Neural cell (in vitro differentiated cells): ENCODE measurements around the gene LGALSL. TPM values are rescaled to one million over a fixed set of nuclear protein-coding genes. Genes with fewer than 3 reads are reported as not detected.

Experiments used
- H2AFZ ChIP-seq: fragments of 200-600, 300-800 bp; sonication (generic), shearing (Covaris generic); 2 replicates; pipeline ENCODE4 v1.6.0; 2014; ENCODE audit warnings: low read depth, mild to moderate bottlenecking, antibody characterized with exemption, low read length, moderate library complexity
- H3F3A ChIP-seq: fragments of 200-600 bp; shearing (Covaris generic); 2 replicates; pipeline ENCODE4 v1.6.1; 2016; ENCODE audit warnings: mild to moderate bottlenecking, moderate library complexity, mixed read lengths, antibody characterized with exemption, low read length; ENCODE audit not compliant: insufficient read depth, poor library complexity, severe bottlenecking
- H3K27ac ChIP-seq: fragments of 200-600, 300-800 bp; sonication (generic), shearing (Covaris generic); 2 replicates; pipeline ENCODE4 v1.5.1; 2014; ENCODE audit warnings: mild to moderate bottlenecking, low read length, moderate library complexity
- H3K27me3 ChIP-seq: fragments of 300-800, 200-600 bp; sonication (generic), shearing (Covaris generic); 2 replicates; pipeline ENCODE4 v1.6.0; 2014; ENCODE audit warnings: mild to moderate bottlenecking, low read depth, low read length, moderate library complexity; ENCODE audit not compliant: insufficient read depth
- H3K36me3 ChIP-seq: fragments of 300-800, 200-600 bp; sonication (generic), shearing (Covaris generic); 2 replicates; pipeline ENCODE4 v1.5.1; 2014; ENCODE audit warnings: mild to moderate bottlenecking, antibody characterized with exemption, low read length, moderate library complexity; ENCODE audit not compliant: insufficient read depth
- H3K4me2 ChIP-seq: fragments of 300-800, 200-600 bp; sonication (generic), shearing (Covaris generic); 2 replicates; pipeline ENCODE4 v1.6.0; 2014; ENCODE audit warnings: mild to moderate bottlenecking, low read length
- H3K4me3 ChIP-seq: fragments of 300-800, 200-600 bp; sonication (generic), shearing (Covaris generic); 2 replicates; pipeline ENCODE4 v1.5.1; 2014; ENCODE audit warnings: mild to moderate bottlenecking, low read length, moderate library complexity
- H3K79me2 ChIP-seq: fragments of 200-600 bp; shearing (Covaris generic); replicated peaks from 2 replicates; pipeline ENCODE4 v1.6.0; 2014; ENCODE audit warnings: mild to moderate bottlenecking, low read length, moderate library complexity; ENCODE audit not compliant: insufficient read depth
- H3K9ac ChIP-seq: fragments of 300-800, 200-600 bp; sonication (generic), shearing (Covaris generic); 2 replicates; pipeline ENCODE4 v1.6.1; 2016; ENCODE audit warnings: mild to moderate bottlenecking, low read length, mixed read lengths
- H3K9me2 ChIP-seq: fragments of 200-600 bp; shearing (Covaris generic); 2 replicates; pipeline ENCODE4 v1.6.1; 2016; ENCODE audit warnings: mild to moderate bottlenecking, low read length, mixed read lengths; ENCODE audit not compliant: insufficient read depth
- H3K9me3 ChIP-seq: fragments of 200-600, 300-800 bp; sonication (generic), shearing (Covaris generic); 2 replicates; pipeline ENCODE4 v1.6.1; 2016; ENCODE audit warnings: mild to moderate bottlenecking, mixed run types, low read length, moderate library complexity, mixed read lengths
- H4K20me1 ChIP-seq: fragments of 200-600 bp; shearing (Covaris generic); 2 replicates; pipeline ENCODE4 v1.6.1; 2016; ENCODE audit warnings: mild to moderate bottlenecking, mixed run types; ENCODE audit not compliant: insufficient read depth
- CTCF ChIP-seq: fragments of 450-650 bp; IDR thresholded peaks from 2 replicates; pipeline ENCODE4 v1.5.1; 2014; ENCODE audit warnings: antibody characterized with exemption, mild to moderate bottlenecking, moderate library complexity; ENCODE audit not compliant: poor library complexity, severe bottlenecking
- EP300 ChIP-seq: fragments of 450-650 bp; conservative IDR thresholded peaks from 2 replicates; pipeline ENCODE4 v1.6.1; 2014; ENCODE audit warnings: antibody characterized with exemption, mild to moderate bottlenecking, moderate library complexity; ENCODE audit not compliant: poor library complexity, severe bottlenecking
- EZH2 ChIP-seq: fragments of 200-600, 300-800 bp; shearing (Covaris generic), sonication (generic); IDR thresholded peaks from 2 replicates; pipeline ENCODE4 v1.6.1; 2014; ENCODE audit warnings: antibody characterized with exemption, low read length, borderline replicate concordance, mild to moderate bottlenecking; ENCODE audit not compliant: insufficient read depth, poor library complexity, severe bottlenecking
- MXI1 ChIP-seq: fragments of 450-650 bp; conservative IDR thresholded peaks from 2 replicates; pipeline ENCODE4 v1.6.1; 2014; ENCODE audit warnings: antibody characterized with exemption, mild to moderate bottlenecking; ENCODE audit not compliant: poor library complexity, severe bottlenecking
- POLR2AphosphoS5 ChIP-seq: IDR thresholded peaks from 2 replicates; pipeline ENCODE4 v1.6.1; 2012
- RAD21 ChIP-seq: fragments of 450-650 bp; conservative IDR thresholded peaks from 2 replicates; pipeline ENCODE4 v1.6.1; 2014; ENCODE audit warnings: antibody characterized with exemption, mild to moderate bottlenecking, moderate library complexity
- REST ChIP-seq: IDR thresholded peaks from 2 replicates; pipeline ENCODE4 v1.6.1; 2012; ENCODE audit warnings: borderline replicate concordance
- SMC3 ChIP-seq: fragments of 450-650 bp; conservative IDR thresholded peaks from 2 replicates; pipeline ENCODE4 v1.6.1; 2014; ENCODE audit warnings: antibody characterized with exemption, mild to moderate bottlenecking, moderate library complexity; ENCODE audit not compliant: poor library complexity
- TAF1 ChIP-seq: IDR thresholded peaks from 2 replicates; pipeline ENCODE4 v1.6.1; 2012; ENCODE audit warnings: low read depth
- polyA plus RNA-seq: library from polyadenylated mRNA; depleted of rRNA; stranded (reverse); fragments of >200 nt; gene quantifications from 2 replicates; pipeline ENCODE4 v1.2.3, GENCODE V29; 2014

Gene LGALSL
- polyA plus RNA-seq, 1 donor from 2014 or later = 43.6 TPM

- no peak for TF ChIP-seq POLR2AphosphoS5
- no peak for TF ChIP-seq CTCF
- no peak for TF ChIP-seq TAF1
- TF ChIP-seq REST = no peak
- no peak for TF ChIP-seq EP300
- no peak for TF ChIP-seq RAD21
- no peak for TF ChIP-seq EZH2
- no peak for TF ChIP-seq MXI1
- no peak for TF ChIP-seq SMC3
- Histone ChIP-seq H3K36me3 (no peaks in the 10 kb centered on the region), H2AFZ (no peak overlapping the region), H3K9ac (no peak overlapping the region), H4K20me1 (no peaks in the 10 kb centered on the region), H3K4me3 (no peak overlapping the region), H3K79me2 (no peaks in the 10 kb centered on the region), H3F3A (no peaks in the 10 kb centered on the region), H3K9me3 (no peaks in the 10 kb centered on the region), H3K4me2 (no peak overlapping the region), H3K27me3 (no peaks in the 10 kb centered on the region), H3K9me2 (no peaks in the 10 kb centered on the region), H3K27ac (no peak overlapping the region)
These were observed 29.5 kb upstream of the LGALSL start for GRCh38 chr2:64424416-64424987.

DNA sequence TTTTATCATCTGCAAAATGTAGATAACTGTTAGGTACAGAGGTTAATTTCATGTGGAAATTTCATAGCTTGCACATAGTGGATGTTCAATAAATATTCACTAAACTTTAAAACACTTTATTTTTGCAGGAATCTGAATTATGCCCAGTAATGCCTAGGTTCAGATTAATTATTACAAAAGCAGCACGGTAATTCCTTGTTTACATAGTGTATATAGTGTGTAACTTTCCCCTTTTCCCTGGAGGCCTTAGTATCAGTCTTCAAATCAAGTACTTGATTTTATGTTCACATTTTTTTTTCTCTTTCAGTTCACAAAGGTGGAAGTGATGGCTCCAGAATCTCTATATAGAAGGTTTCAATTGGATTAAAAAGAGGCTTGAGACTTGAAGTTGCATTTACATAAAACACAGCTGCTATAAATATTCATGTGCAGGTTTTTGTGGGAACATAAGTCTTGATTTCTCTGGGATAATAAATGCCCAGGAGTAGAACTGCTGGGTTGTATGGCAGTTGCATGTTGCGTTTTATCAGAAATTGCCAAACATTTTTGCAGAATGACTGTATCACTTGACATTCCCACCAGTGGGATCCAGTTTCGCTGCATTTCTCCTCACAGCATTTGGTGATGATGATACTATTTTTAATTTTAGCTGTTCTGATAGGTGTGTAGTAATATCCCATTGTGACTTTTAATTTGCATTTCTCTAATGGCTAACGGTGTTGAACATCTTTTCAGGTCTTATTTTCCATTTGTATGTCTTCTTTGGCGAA lies 27.6 kb upstream of the LGALSL start:
- Histone ChIP-seq H3K27ac (no peak overlapping the region), H3K9me3 (no peaks in the 10 kb centered on the region), H3K4me2 (no peak overlapping the region), H4K20me1 (no peaks in the 10 kb centered on the region), H2AFZ (no peak overlapping the region), H3F3A (no peaks in the 10 kb centered on the region), H3K4me3 (no peak overlapping the region), H3K27me3 (no peaks in the 10 kb centered on the region), H3K9me2 (no peaks in the 10 kb centered on the region), H3K79me2 (no peaks in the 10 kb centered on the region), H3K9ac (no peak overlapping the region), H3K36me3 (no peaks in the 10 kb centered on the region)
- TF ChIP-seq EP300 = no peak
- TF ChIP-seq RAD21 = no peak
- no peak for TF ChIP-seq EZH2
- TF ChIP-seq CTCF = no peak
- TF ChIP-seq POLR2AphosphoS5 = no peak
- TF ChIP-seq TAF1 = no peak
- TF ChIP-seq SMC3 = no peak
- no peak for TF ChIP-seq MXI1
- TF ChIP-seq REST = no peak
